Measurements from ENCODE around the gene PDGFRB. TPM values are rescaled to one million over a fixed set of nuclear protein-coding genes. Genes with fewer than 3 reads are reported as not detected.

The PDGFRB gene
- total RNA-seq, 1 donor: 531 TPM

DNA sequence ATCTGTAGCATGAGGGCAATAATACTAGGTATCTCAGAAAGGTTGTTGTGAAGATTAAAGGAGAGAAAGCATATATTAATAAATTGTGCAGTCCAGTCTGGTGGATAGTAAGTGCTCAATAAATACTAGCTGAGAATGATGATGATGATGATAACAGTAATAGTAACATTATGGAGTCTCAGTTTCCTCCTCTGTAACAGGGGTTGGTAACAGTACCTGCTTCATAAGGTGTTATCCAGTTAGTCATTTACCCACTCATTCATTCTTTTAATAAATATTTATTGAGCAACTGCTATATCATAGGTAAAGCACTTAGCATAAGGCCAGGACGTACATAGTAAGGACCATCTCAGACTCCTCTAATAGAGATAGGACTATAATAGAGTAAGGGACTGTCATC is 41.8 kb upstream of the PDGFRB start:
- Histone ChIP-seq H4K20me1 (ENCODE audit: insufficient read depth, low read length) (no peaks in the 10 kb centered on the region), H3K36me3 (ENCODE audit: insufficient read depth, low read length) (no peaks in the 10 kb centered on the region), H3K27ac (ENCODE audit: low read depth, low read length) (no peak overlapping the region), H3K4me2 (ENCODE audit: insufficient read depth, low read length) (no peak overlapping the region), H3K27me3 (ENCODE audit: insufficient read depth, low read length) (peaks cover 22% of the 10 kb centered on the region), H3K4me1 (ENCODE audit: insufficient read depth, low read length) (no peaks in the 10 kb centered on the region), H3K4me3 (ENCODE audit: insufficient read depth, low read length) (no peak overlapping the region), H3K9me3 (ENCODE audit: low read depth, low read length) (no peaks in the 10 kb centered on the region), H2AFZ (ENCODE audit: low read length) (no peak overlapping the region), H3K79me2 (ENCODE audit: insufficient read depth, low read length) (no peaks in the 10 kb centered on the region)
- TF ChIP-seq, protein P1, sequence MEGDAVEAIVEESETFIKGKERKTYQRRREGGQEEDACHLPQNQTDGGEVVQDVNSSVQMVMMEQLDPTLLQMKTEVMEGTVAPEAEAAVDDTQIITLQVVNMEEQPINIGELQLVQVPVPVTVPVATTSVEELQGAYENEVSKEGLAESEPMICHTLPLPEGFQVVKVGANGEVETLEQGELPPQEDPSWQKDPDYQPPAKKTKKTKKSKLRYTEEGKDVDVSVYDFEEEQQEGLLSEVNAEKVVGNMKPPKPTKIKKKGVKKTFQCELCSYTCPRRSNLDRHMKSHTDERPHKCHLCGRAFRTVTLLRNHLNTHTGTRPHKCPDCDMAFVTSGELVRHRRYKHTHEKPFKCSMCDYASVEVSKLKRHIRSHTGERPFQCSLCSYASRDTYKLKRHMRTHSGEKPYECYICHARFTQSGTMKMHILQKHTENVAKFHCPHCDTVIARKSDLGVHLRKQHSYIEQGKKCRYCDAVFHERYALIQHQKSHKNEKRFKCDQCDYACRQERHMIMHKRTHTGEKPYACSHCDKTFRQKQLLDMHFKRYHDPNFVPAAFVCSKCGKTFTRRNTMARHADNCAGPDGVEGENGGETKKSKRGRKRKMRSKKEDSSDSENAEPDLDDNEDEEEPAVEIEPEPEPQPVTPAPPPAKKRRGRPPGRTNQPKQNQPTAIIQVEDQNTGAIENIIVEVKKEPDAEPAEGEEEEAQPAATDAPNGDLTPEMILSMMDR (IDR thresholded peaks at IDR 0.05; ENCODE audit: extremely low read depth, low read depth, low read length): no peak
- DNase-seq (ENCODE audit: insufficient read length, low spot score, missing footprints): no peak

DNA sequence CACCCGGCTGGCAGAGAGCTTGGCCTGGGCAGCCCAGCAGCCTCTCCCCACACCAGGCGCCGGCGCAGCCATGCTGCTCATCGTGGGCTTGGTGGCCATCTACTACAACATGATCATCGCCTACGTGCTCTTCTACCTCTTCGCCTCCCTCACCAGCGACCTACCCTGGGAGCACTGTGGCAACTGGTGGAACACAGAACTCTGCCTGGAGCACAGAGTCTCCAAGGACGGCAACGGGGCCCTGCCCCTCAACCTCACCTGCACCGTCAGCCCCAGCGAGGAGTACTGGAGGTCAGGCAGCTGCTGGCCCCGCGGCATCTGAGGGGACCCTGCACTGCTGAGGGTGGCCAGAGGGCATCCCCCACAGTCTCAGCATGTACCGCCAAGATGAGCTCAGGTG is 41.3 kb upstream of the PDGFRB start:
- H3K4me2 ChIP-seq (ENCODE audit: insufficient read depth, low read length): no peak overlapping the region
- H3K4me3 ChIP-seq (ENCODE audit: insufficient read depth, low read length): no peak overlapping the region
- TF ChIP-seq, protein P1 (IDR thresholded peaks at IDR 0.05; ENCODE audit: extremely low read depth, low read depth, low read length): no peak
- no peaks in the 10 kb centered on the region for H3K36me3 ChIP-seq (ENCODE audit: insufficient read depth, low read length)
- H3K4me1 ChIP-seq (ENCODE audit: insufficient read depth, low read length): no peaks in the 10 kb centered on the region
- DNase-seq (ENCODE audit: insufficient read length, low spot score, missing footprints): no peak
- H3K27me3 ChIP-seq (ENCODE audit: insufficient read depth, low read length): peaks cover 23% of the 10 kb centered on the region
- H4K20me1 ChIP-seq (ENCODE audit: insufficient read depth, low read length): no peaks in the 10 kb centered on the region
- H3K9me3 ChIP-seq (ENCODE audit: low read depth, low read length): no peaks in the 10 kb centered on the region
- no peak overlapping the region for H3K27ac ChIP-seq (ENCODE audit: low read depth, low read length)
- no peaks in the 10 kb centered on the region for H3K79me2 ChIP-seq (ENCODE audit: insufficient read depth, low read length)
- no peak overlapping the region for H2AFZ ChIP-seq (ENCODE audit: low read length)

- Histone ChIP-seq H3K27me3 (ENCODE audit: insufficient read depth, low read length) (peaks cover 28% of the 10 kb centered on the region), H3K79me2 (ENCODE audit: insufficient read depth, low read length) (no peaks in the 10 kb centered on the region), H3K9me3 (ENCODE audit: low read depth, low read length) (no peaks in the 10 kb centered on the region), H3K27ac (ENCODE audit: low read depth, low read length) (no peak overlapping the region), H4K20me1 (ENCODE audit: insufficient read depth, low read length) (no peaks in the 10 kb centered on the region), H3K4me3 (ENCODE audit: insufficient read depth, low read length) (no peak overlapping the region), H3K4me2 (ENCODE audit: insufficient read depth, low read length) (no peak overlapping the region), H3K36me3 (ENCODE audit: insufficient read depth, low read length) (no peaks in the 10 kb centered on the region), H2AFZ (ENCODE audit: low read length) (no peak overlapping the region), H3K4me1 (ENCODE audit: insufficient read depth, low read length) (no peaks in the 10 kb centered on the region)
- no peak for DNase-seq (ENCODE audit: insufficient read length, low spot score, missing footprints)
- TF ChIP-seq, protein P1 (IDR thresholded peaks at IDR 0.05; ENCODE audit: extremely low read depth, low read depth, low read length): no peak
Observed at GRCh38 chr5:150196514-150196913, 40.9 kb upstream of the PDGFRB start.

DNA sequence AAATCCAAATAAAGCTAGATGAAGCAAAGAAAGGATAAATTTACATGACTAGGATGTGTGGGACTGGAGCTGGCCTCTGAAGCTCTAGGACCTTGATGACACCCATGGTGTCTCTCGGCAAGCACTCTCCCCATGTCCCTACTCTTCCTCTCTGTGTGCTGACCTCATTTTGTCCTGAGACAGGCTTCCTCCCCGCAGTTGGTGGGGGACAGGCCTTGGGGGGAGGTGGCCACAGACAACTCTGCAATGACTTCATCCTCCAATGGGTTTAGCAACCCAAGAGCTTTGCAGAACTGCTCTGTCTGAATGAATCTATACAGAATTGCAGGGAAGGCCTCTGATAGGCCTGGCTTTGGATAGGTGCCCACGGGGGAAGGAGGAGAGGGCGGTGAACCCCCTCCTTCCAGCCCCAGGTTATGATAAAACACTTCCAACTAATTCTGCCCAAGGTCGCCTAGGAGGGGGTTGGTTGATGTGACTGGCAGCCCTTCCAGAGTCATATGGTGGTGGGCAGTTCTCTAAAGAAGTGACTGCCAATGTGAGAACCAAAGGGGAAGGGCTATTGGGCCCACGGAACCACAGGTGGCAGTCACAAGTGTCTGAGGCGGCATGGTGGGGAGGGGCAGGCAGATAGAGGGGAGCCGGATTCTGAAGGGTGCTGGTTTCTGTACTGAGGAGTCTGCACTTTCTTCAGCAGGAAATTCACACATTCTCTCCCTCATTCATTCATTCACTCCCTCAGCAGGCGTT is 40.3 kb upstream of the PDGFRB start:
- Histone ChIP-seq H3K4me3 (ENCODE audit: insufficient read depth, low read length) (no peak overlapping the region), H3K4me1 (ENCODE audit: insufficient read depth, low read length) (no peaks in the 10 kb centered on the region), H3K9me3 (ENCODE audit: low read depth, low read length) (no peaks in the 10 kb centered on the region), H3K36me3 (ENCODE audit: insufficient read depth, low read length) (no peaks in the 10 kb centered on the region), H3K27me3 (ENCODE audit: insufficient read depth, low read length) (peaks cover 31% of the 10 kb centered on the region), H3K79me2 (ENCODE audit: insufficient read depth, low read length) (no peaks in the 10 kb centered on the region), H2AFZ (ENCODE audit: low read length) (no peak overlapping the region), H4K20me1 (ENCODE audit: insufficient read depth, low read length) (no peaks in the 10 kb centered on the region), H3K4me2 (ENCODE audit: insufficient read depth, low read length) (no peak overlapping the region), H3K27ac (ENCODE audit: low read depth, low read length) (no peak overlapping the region)
- DNase-seq (ENCODE audit: insufficient read length, low spot score, missing footprints): no peak
- TF ChIP-seq, protein P1 (IDR thresholded peaks at IDR 0.05; ENCODE audit: extremely low read depth, low read depth, low read length): no peak
